LNCAP (cell line): Measurements from ENCODE around the gene HHLA2.

ENCODE experiments used
- TF ChIP-seq, protein P1 (sequence below): fragments of 450-650 bp; IDR thresholded peaks from 2 replicates; pipeline ENCODE4 v1.5.1; 2017; ENCODE audit warnings: mild to moderate bottlenecking

Gene HHLA2

DNA sequence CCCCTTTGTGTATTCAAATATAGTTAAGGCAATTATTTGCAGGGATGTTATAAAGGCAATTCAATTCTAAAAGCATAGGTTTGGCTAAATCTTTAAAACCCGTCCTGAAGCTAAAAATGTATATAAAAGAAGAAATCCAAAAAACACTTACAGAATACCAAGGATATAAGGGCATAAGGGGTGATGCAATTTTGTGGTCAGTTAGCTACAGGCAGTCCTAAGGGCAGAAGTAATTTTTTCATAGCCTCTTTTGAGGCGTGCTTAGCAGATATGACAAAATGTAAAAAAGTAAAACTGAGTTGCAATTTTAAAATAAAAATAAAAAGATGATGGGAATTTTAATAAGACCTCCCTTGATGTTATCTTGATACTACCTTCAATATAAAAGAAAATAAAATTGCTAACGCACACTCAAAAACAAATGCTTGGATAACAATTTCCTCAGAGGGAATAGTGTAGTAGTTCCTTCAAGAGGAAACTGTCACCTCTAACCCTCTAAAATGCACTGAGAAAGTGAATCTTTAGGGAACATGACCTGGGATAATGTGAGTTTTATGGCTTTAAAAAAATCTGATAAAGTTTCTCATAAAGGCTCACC, 109.8 kb downstream of the HHLA2 start:
- TF ChIP-seq, protein P1, sequence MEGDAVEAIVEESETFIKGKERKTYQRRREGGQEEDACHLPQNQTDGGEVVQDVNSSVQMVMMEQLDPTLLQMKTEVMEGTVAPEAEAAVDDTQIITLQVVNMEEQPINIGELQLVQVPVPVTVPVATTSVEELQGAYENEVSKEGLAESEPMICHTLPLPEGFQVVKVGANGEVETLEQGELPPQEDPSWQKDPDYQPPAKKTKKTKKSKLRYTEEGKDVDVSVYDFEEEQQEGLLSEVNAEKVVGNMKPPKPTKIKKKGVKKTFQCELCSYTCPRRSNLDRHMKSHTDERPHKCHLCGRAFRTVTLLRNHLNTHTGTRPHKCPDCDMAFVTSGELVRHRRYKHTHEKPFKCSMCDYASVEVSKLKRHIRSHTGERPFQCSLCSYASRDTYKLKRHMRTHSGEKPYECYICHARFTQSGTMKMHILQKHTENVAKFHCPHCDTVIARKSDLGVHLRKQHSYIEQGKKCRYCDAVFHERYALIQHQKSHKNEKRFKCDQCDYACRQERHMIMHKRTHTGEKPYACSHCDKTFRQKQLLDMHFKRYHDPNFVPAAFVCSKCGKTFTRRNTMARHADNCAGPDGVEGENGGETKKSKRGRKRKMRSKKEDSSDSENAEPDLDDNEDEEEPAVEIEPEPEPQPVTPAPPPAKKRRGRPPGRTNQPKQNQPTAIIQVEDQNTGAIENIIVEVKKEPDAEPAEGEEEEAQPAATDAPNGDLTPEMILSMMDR, result no peak

GRCh38 chr3:108406661-108407206, 110.4 kb downstream of the HHLA2 start:
- TF ChIP-seq, protein P1, result peak; percentile 59

- TF ChIP-seq, protein P1, result no peak
These were observed 111.5 kb downstream of the HHLA2 start for GRCh38 chr3:108407886-108408285.

- TF ChIP-seq, protein P1, result no peak
These were observed 112.8 kb downstream of the HHLA2 start for GRCh38 chr3:108408883-108409799.

- TF ChIP-seq, protein P1, result no peak
These were observed 113.4 kb downstream of the HHLA2 start for GRCh38 chr3:108409800-108410178.

DNA sequence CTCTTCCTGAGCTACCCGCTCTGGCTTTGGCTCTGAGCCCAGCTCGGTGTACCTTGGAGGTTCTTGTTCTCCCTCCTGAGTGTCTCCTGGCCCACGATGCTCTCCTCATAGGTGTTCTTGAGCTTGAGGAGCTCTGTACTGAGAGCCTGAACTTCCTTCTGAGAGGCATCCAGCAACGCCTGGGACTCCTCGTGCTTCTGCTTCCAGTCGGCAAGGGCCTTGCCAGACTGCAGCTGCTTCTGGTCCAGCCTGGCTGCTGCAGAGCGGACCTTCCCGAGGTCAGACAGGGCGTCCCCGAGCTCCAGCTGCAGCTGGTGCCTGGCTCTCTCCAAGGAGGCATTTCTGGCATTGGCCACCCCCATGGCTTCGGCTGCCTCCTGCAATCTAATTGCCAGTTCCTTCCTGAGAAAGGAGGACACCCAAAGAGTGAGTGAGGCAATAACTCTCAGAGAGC, 114.2 kb downstream of the HHLA2 start:
- TF ChIP-seq, protein P1, result no peak

DNA sequence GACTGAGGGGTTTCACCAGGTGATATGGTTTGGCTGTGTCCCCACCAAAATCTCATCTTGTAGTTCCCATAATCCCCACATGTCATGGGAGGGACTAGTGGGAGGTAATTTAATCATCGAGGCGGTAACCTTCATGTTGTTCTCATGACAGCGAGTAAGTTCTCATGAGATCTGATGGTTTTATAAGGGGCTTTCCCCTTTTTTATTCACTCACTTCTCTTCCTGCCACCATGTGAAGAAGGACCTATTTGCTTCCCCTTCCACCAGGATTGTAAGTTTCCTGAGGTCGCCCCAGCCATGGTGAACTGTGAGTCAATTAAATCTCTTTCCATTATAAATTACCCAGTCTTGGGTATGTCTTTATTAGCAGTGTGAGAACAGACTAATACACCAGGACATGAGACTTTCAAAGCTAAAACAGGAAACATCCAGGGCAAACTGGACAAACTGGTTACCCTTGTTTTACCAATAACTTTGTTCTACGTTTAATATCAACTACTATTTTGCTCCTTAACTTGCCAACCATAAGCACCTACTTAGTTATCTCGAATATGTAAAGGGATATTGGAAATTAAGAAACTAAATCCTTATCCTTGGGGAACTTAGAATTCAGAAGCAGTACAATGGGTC, 115.9 kb downstream of the HHLA2 start:
- TF ChIP-seq, protein P1, result no peak
